GM12801 (cell line): ENCODE results near the gene TAF4.

Source experiments
- TF ChIP-seq, protein P1 (sequence below): IDR thresholded peaks from one replicate; pipeline ENCODE4 v1.5.1; 2011; ENCODE audit warnings: control low read depth; ENCODE audit not compliant: insufficient read length; ENCODE audit errors: extremely low read depth

The TAF4 gene

DNA sequence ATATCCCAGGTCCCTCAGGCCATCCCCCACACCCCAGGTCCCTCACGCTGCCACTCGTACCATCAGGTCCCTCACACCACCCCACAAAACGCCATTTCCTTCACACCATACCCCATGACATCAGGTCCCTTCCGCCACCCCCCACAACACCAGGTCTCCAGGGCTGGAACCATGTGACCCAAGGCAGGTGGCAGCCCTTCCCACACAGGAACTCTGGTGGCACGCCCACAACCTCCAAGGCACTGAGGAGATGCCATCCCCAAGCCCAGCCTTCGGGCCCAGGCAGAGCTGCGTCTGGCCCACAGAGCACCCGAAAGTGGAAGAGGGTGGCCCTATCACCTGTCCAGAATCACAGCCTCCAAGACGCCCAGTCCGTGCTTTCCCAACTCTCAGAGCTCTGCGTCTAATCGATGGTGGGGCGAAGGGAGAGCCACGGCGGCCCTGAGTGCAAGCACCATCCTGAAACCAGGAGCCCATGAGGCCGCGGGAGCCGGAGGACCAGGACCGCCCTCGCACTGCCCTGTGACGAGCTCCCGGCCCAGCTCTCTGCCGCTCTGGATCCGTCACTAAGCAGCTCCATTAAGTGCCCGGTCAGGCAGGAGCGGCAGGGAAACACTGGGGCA is 12.7 kb downstream of the TAF4 start:
- TF ChIP-seq, protein P1, sequence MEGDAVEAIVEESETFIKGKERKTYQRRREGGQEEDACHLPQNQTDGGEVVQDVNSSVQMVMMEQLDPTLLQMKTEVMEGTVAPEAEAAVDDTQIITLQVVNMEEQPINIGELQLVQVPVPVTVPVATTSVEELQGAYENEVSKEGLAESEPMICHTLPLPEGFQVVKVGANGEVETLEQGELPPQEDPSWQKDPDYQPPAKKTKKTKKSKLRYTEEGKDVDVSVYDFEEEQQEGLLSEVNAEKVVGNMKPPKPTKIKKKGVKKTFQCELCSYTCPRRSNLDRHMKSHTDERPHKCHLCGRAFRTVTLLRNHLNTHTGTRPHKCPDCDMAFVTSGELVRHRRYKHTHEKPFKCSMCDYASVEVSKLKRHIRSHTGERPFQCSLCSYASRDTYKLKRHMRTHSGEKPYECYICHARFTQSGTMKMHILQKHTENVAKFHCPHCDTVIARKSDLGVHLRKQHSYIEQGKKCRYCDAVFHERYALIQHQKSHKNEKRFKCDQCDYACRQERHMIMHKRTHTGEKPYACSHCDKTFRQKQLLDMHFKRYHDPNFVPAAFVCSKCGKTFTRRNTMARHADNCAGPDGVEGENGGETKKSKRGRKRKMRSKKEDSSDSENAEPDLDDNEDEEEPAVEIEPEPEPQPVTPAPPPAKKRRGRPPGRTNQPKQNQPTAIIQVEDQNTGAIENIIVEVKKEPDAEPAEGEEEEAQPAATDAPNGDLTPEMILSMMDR = no peak

DNA sequence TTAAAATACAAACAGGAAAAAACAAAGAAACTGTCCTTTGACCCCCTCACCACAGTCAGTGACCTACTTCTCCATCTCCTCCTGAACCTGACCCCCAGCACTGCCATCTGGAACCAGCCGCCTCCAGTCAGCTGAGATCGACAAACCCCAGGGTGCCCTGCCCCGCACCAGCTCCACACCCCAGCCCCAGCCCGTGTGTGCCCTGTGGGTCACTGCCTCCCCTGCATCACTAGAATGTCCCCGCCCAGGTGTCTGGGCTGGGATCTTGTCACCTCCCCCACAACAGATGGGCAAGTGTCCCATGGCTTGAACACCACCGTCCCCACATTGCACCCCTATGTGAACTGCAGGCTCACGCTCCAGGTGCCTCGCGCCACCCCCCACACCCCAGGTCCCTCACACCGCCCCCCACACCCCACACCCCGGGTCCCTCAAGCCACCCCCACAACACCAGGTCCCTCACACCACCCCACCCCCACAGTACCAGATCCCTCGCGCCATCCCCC is 13.3 kb downstream of the TAF4 start:
- TF ChIP-seq, protein P1 = no peak

DNA sequence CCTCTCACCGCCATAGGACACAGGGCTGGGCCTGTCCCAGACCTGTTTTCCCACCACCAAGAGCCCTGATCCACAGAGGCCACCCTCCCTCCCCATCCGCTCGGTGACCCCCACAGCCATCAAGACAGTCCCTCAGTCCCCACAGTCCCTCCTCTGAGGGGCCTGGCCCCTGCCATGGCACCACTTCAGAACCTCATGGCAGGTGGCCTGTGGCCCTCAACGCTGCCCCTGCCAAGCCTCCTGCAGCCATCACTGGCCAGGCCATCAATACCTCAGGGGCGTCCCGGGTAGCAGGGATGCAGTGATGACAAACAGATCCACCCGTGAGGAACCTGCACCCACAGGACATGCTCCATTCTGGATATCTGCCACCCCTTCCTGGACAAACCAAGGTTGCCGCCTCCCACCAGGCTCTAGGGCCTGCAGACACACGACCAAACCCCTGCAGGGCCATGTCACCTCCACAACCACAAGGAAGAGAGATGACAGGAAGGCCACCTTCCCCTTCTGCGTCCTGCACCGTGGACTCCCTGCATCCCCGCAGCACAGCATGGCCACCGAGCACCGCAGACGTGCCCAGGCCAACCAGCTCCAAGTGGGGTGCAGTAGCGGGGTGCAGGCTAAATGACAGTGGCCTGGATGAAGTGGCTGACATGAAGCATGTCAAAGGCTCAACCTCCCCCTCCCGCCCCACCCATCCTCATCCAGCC is 14.0 kb downstream of the TAF4 start:
- TF ChIP-seq, protein P1 = no peak

DNA sequence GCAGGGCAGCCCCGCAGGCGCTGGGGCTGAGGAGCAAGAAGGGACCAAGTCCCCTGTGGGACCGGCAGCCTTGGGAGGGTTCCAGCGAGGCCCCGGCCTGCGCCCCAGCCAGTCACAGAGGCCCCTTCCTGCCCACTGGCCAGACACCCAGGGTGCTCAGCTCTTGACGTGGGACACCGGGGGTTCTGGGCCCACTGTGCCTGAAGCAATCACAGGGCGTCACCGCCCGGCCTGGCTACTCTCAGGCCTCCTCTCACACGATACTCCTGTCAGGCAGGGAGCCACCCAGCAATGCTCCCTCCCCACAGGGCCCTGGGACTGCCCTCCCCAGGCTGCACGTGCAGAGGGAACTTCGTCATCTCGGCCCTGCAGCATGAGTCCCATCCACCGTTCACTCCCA is 14.5 kb downstream of the TAF4 start:
- TF ChIP-seq, protein P1 = no peak

DNA sequence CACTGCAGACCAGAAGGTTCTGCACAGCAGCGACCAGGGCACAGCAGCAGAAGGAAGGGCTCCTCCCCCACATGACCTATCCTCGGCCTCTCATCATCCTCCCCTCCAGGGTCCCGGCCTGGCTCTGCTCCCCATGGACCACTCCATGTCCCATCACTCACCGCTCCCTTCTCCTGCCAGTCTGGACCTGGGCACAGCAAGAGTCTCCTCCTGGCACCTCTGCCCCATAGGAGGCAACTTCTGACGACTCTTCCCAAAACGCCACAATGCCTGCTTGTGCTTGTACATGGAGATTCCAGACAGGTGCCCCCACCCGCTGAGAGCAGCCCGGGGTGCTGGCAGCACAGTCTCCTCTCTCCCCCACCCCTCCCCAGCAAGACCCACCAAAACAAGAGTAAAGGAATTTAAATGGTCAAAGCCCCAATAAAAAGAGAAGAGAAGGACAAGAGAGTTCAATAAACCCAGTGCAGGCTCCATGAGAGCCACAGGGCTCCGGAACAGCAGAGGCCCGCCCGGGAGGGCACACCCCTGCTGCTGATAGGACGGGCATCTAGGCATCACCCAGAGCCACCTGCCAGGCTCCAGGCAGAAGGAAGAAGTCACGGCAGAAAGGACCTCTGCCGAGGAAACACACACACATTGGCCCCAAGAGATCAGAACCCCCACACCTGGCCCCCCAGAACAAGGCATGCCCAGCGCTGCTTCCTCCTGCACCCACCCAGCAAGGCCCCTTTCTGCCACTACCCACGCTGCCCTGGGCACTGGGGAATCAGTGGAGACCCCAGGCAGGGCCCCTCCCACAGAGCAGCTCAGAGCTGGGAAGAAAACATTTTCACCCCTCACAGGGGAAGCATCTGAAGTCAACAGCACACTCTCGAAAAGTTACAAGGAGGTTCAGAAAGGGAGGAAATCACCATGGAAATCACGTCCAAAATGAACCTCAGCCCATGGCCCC is 15.2 kb downstream of the TAF4 start:
- TF ChIP-seq, protein P1 = no peak

DNA sequence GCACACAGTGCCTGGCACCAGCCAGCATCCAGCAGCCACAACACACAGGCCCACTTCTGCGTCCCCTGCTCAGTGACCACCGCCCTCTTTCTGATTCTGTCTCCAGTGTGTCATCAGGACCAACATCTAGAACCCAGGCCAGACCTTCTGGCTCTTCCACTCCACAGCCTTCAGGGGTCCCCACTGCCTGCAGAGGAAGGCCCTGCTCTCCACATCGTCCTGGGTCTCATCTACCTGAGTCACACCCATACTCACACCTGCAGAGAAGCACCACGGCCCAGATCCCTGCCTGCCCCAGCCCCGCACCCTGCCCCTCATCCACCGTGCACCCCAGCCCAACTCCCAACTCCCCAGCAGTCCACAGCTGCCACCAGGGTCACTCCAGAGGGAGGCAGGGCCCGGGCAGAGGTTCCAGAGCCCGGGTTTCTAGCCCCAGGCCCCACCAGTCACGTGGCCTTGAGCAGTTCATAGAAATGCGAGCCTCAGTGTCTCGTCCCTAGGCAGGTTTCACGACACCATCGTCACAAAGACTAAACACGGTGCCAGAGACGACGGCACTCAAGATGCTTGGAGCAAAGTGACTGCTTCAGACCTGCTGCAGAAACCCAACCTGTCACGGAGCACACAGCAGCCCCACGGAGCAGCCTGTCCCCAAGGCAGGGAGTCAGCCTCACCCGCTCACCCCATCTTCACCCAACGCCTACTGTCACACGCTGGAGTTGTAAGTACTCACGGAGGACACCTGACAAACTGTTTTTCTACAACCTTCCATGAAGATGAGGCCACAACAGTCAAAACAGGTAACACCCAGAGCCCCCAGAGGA is 16.1 kb downstream of the TAF4 start:
- TF ChIP-seq, protein P1 = no peak

DNA sequence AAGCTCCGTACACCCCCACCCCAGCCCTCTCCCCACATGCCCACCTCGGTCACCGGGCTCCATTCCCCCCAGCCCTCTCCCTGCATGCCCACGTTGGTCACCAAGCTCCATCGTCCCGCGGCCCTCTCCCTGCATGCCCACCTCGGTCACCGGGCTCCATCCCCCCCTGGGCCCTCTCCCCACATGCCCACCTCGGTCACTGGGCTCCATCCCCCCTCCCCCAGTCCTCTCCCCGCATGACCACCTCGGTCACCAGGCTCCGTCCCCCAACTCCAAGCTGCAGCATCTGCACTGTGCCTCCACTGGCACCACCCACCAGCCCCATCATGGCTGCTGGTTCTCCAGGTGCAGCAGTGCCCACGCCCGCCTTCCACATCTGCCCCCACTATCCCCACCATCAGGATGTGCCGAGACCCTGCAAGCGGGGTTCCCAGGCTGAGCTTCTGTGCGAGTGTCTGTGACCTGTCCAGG is 16.8 kb downstream of the TAF4 start:
- TF ChIP-seq, protein P1 = no peak
